Kidney glomerular epithelial cell (primary cell): ENCODE measurements around the gene TAGAP.

Experiments used
- DNase-seq: peaks from one replicate; lab custom pipeline; 2025; lab: John Stamatoyannopoulos, UW

Gene TAGAP

DNA sequence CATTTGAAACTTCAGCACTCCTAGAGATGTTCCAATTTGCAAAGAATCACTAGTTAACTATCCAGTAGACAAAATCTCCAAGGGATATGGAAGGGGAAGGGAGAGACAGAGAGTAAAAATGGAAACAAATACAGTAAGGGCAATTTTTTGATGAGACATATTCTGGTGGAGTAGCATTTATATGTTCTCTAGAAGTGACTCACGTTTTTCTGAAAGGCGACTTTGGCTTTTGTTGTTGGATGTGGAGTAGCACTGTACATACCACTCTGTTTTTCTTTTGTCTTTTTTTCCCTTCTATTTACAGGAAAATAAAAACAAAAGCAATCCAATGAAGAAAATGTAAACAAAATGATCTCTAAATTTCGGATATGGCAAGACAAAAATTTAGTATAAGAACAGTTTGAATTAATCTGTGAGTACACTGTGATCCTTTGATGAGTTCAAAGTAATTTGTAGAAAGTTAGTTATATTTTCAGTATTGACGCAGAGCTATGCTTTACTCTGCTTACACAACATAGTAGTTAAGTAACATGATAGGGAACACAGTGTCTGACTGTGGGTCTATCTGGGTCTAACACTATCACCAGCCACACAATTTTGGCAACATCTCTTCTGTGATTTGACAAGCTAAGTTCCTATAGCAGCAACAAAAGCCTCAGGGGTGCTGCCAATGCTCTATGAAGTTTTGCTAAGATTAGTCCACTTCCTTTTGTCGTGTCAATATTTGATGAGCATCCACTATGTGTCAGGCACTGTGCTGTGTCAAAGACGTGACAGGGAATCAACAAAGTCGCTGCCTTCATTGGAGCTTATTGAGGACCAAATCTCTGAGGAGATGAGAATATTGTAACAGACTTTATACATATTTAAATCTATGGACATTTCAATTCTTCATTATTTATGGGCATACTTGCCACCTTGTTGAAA lies 27.3 kb upstream of the TAGAP start:
- DNase-seq: no peak

DNA sequence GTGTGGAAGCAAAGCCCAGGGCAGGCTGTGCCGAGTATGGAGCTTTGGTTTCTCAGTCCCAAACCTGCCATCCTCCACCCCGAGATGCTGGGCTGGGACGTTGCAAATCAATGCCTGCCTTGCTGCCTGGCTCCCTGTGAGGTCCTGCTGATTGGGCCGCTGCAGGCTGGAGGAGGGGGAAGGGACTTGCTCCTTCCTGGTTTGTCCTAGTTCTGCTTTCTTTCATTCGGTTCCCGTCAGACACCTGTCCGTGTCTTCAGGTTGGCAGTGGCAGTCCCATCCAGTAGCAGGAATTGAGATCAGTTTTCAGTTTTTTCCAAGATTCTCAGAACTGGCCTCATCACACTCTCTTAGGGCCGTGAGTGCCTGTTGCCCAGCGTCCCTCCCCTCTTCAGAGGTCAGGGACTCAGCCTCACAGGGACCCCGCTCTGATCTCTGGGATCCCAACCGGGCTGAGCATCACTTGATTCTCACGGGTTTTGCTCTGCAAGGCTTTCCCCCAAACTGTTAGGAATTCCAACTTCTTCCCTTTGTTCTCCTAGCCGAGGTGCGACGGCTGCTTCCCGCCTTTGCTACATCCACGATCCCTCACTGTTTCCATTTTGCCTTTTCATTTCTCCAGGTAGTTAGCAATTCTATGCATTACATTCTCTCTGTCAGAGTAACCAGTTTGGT lies 24.2 kb upstream of the TAGAP start:
- no peak for DNase-seq

DNA sequence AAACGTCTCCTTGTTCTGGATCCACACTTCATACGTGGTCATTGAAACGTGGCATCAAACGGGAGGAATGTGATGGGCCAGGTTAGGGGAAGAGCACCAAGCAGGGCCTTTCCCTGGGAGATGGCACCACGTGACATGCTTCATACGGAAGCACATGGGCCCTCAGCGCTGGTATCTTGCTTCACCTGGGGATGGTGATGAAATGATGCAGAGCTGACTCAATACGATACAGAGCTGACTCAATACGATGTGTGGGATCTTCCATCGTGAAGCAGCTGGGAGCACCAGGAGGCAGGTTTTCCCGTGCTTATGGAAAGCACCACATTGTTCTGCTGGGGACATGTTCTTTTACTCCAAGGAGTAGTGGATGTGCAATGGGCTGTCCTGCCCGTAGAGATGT lies 22.5 kb upstream of the TAGAP start:
- DNase-seq: no peak

DNA sequence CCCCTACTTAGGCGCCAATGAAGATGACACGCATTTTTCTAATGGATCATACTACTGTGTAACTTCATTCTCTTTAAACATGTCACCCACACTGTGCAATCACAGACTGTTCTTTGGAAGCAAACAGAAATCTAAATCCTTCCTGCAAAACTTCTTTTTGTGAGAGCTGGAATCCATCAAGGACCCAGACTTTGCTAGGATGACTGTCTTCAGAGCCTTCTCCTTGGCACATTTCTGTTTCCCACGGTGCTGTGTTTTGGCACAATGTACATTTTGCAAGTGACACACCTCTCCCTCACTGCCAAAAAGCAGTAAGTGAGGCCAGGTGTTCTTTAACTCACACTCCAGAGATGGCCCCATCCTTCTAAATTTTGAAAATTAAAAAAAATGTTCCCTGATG lies 21.7 kb upstream of the TAGAP start:
- no peak for DNase-seq

DNA sequence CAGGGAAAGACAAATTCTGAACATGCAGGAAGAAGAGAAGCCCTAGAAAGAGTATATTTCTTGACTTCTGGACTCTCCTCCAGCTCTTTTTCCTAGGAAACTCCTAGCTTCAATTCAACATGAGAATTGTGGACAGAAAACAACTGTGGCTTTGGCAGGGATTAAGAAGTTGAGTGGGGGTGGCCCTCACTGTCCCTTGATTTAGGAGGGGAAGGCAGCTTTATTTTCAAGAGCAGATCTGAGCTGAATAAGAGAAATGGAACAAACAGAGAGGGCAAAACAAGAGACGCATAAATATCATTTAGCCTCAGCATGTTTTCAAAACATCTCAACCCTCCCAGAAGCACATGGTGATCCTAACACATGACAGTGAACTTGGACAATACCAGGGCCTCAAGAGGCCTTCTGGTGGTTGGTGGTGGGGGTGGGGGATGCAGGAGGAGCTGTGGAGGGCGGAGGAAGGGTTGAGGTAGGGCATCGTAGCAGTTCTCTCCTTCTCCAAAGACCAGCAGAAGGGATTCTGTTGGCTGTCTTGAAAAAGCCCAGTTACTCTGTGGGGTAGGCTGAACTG lies 21.1 kb upstream of the TAGAP start:
- DNase-seq: no peak

DNA sequence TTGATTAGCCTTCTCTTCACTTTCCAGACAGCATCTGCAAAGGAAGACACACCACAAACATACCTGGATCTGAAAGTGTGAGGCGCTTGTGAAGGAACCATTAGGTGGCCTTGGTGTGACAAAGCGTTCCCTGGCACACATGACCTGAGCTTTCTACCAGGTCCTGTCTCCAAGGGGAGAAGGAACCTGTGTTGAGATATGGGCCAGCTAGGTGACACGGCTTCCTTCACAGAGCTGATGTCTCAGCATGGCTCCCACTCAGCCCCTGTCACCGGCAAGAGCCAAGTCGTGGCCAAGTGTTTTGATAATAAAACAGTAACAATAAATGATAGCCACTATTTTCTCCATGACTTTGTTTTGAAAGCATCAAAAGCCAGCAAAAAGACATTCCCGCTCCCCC lies 20.3 kb upstream of the TAGAP start:
- no peak for DNase-seq

DNA sequence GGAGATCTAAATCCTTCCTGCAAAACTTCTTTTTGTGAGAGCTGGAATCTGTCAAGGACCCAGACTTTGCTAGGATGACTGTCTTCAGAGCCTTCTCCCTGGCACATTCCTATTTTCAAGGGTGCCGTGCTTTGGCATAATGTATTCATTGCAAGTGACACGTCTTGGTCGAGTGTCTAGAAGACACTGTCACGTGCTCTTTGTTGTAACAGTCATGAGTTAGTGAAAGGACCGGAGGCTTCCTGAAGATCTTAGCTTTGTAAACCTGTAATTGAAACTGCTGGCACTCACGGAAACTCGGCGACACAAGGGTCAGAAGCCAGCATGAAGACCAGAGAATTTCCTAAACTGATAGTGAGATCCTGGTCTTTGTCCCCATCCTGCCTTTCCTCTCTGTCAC lies 19.7 kb upstream of the TAGAP start:
- DNase-seq: no peak

DNA sequence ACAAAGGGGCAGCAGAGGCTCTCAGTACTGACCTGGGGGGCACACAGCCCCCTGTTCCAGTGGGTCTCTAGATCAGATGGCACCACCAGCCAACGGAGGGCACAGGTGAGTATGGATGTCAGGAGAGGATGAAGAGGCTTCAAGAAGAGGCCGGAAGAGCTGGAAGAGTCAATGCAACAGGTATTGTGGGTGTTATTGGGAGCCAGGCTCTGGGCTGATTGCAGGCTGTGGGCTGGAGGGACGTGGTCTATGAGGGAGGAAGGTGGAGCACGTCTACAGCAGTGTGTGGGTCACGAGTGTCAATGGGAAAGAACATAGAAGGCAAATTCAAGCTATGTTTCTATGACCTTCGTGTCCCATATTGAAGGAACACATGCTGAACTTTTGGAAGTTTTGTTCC lies 18.8 kb upstream of the TAGAP start:
- DNase-seq: no peak

DNA sequence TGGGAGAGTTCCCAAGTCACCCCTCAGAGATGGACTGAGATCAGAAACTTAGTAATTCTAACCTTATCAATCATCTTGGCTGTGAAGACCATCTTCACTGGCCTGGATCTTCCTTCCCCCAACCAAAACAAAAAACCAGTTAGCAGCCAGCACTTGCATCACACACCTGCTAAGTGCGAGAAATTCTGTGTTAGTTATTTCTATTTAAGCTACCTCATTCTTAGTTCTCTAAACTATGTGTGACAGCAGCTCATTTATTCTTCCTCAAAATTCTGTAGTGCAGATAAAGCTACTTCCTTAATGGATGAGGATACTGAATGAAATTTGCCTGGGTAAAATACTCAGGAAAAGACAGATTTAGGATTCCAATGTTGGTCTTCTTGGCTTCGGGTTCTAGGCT lies 18.2 kb upstream of the TAGAP start:
- no peak for DNase-seq

DNA sequence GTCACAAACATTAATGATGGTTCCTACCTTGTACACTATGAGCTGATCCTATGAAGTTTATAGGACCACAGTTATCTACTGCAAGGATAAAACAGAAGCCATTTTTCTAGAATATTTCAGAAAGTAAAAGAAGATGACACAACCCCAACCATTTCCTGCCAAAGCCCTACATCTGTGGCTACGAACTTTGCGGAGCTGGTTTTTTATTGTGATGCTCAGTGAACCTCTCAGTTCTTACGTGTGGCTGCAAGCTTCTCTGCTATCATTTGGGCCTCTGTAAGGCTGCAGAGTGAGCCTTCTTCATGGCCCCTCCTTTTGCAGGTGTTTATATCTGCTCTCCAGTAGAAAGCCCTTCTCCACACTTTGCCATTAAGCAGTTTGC lies 17.8 kb upstream of the TAGAP start:
- no peak for DNase-seq

DNA sequence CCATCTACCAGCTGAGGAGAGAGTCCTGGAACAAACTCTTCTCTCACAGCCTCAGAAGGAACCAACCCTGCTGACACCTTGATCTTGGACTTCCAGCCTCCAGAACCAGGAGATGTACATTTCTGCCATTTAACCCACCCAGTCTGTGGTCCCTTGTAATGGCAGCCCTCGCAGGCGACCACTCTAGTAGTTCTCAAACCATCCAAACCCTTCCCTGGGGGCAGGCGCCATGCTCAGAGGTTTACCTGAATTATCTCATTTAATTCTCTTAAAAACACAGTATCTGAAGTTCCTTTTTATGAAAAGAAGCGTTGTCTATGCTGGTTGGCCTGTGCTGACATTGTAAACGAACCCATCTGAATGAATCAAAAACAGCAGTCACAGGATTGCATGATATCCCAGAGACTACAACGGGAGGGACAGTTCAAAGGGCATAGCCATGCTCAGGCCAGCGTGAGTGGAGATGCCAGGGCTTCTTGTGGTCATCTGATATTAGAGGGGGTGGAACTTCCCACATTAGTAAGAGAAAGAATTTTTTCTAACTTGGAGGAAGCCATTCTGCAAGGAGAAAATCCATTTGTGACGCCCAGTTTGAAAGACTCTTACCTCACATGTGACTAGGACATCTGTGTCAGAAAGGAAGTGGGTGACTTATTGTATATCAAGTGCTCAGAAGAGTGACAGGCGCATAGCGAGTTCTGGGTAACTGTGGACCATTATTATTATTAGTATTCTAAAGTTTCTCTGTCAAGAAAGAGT lies 17.2 kb upstream of the TAGAP start:
- DNase-seq: no peak

DNA sequence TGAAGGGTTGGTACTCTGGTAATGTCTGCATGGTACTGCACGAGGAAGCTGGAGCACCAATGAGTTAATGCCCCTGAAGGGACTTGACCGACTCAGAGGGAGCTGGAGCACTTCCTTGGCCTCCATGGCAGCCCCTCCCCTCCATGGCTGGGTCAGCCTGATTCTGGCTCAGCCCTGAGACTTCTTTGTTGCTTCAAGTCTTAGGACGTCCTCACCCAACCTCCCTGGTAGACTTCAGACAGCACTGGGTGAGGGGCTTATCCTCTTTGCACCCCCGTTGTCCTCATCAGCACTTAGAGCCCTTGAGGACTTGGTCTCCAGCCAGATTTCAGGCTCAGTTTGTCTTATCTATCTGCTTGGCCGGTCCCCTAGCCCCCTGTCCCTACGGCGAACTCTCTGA lies 16.4 kb upstream of the TAGAP start:
- DNase-seq: no peak

DNA sequence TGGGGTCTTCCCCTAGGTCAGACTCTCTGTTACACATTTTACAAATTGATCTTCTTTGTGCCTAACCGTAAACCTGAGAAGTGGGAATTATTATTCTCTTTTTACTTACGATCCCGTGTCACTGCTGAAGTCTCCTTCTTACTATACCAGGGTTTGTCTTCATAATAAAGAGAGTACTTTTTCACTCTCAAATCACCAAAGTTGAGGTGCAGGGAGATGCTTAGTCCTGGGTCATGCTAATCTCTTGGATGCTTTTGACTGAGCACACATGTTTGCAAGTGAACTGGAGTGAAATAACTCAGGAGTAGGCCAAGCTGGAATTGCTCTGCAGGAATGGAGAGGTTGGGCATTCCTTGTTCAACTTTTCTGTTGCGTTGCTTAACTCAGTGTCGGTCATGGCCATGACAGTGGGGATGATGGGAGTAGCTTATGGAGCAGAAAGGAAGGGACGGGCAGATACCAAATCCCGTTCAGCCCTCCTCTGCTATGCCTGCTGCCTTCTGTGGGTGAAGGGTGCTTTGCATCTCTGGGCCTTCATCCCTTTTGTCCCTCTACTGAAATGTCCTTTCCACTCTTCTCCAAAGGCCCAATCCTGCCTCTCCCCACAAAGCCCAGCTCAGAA lies 15.2 kb upstream of the TAGAP start:
- no peak for DNase-seq

DNA sequence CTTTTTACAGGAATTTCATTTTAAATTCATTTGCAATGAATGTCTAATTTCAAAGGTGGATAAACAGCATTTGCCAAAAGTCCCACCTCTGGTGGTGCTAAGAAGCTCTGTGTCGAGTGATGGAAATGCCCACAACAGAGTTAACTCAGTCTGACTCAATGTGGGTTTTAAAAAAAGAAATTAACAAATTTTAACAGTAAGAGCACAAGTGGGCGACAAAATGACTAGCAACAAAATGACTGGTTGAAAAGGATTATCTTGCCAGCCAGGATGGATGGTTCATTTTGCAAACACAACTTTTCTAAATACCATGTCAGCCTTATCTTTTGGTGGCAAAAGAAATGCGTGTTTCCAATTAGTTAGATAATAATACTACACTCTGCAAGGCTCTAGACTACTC lies 14.3 kb upstream of the TAGAP start:
- DNase-seq: no peak

DNA sequence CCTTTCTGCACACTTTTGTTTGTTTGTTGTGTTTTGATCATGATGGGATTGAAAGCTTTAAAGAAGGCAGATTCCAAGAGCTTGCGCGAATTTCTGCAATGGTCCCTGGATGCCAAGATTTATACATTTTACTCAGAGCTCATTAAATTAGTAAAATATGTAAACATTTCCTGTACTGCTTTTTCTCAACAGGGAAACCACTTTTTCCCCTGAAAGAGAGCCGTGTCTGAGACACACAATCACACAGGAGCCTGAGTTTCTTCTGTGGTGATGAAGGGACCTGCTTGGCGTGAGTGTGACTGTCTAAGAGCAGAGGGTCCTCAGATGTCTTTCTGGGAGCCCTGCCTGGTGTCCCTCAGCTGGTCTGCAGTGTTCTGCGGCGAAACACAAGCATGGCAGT lies 12.1 kb upstream of the TAGAP start:
- DNase-seq: no peak

DNA sequence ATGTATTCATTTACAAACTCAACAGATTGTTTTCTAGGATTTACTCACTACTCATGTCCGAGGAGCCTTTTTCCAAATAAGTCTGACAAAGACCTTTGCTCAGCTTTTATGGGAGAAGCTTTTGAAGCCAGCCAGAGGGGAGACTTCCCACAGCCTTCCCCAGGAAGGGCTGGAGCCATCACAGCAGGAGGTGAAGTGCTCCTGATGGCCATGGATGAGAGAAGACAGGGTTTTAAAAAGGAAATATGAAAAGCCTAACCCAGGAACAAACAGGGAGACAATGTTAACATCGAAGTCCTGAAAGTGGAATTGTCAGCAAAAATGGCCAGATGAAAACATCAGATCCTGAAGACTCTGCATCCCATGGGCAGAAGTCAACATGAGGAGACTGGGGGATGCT lies 11.6 kb upstream of the TAGAP start:
- DNase-seq: no peak

DNA sequence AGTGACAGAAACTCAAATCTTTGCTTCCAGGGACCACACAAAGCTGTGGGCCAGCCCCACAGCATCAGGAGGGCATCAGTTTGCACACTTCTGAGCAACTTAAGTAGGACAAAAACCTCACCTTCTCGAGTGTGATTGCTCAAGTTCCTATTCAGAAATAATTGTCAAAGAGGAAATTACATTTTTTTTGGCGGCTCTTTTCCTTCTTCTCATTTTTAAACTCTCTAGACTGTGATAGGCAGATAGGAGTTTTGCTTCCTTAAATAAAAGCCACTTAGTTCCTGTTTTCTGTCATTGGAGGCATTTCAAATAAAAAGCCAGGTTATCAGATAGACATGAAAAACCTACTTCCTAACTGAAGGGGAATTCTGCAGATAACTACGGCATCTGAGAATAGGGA lies 11.2 kb upstream of the TAGAP start:
- DNase-seq: no peak

DNA sequence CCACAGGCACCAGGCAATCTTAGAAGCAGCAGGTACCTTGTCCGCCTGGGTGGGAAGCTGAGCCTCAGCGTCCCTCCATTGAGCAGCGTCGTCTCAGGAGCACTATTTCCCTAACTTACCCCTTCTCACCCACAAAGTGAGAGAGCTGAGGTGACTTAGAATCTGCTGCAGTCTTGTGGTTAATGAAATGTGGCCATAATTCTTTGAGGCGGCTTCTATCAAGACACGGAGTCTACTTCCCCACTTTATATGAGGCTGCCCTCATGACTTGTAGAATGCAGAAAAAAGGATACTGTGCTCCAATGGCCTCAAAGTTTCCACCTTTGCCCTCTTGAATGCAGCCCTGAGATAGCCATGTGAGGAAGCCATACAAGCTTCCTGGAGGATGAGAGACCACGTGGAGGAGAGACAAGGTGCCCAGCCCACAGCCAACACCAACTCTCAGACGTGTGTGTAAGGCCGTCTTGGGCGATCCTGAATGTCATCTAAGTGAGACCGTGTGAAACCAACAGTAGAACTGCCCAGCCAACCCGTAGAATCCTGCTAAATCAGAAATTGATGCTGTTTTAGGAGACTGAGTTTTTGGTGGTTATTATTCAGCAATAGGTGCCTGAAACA lies 9.1 kb upstream of the TAGAP start:
- no peak for DNase-seq

DNA sequence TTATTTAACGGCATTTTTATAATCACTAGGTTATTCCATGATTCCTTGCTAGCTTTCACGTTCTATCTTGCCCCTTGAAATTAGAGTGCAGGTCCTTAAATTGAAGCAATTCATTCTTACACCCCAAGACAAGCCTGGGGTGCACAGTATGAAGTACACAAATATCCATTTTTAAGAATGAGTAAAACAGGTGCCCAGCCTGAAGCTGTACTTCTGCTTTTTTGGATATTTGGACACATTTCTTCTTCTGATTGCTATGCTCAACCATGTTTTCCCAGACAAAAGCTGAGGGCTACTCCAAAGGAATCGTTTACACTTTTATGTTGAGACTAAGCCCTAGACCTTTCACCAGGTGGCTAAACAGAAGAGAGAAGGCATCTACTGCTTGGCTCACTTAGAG lies 7.9 kb upstream of the TAGAP start:
- no peak for DNase-seq

DNA sequence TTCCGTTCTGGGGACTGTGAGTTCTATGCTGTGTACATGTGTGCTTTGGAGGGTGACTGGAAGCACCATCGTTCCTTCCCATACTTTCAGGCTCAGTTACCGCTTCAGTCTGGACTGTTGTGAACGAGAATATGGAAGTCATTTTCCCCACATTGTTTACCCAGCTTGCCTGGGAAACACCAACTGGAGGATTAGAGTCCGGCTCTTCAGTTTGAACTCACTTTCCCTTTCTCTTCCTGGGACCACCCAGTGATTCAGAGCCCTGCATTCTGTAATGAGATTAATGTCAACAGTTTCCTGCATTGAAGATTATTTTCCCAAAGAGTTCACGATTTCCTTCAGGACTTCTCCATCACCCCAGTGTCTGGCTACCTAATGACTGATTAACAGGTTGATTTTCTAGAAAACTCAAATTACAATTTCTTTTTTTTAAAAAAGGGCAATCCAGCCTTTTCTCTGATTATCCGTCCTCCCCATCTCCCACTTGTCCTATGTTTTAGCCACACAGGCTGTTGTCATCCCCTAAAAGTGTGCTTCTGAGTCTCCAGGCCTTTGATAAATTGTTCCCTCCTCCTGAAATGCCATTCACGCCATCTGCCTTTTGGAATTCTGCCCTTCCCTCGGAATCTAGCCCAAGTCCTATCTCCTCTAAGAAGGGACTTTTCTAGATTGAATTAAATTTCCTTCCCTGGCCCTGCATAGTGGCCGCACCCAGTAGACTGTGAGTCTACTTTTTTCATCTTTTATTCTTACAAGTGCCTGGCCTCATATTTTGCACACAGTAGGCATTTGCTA lies 3.3 kb upstream of the TAGAP start:
- DNase-seq: no peak

DNA sequence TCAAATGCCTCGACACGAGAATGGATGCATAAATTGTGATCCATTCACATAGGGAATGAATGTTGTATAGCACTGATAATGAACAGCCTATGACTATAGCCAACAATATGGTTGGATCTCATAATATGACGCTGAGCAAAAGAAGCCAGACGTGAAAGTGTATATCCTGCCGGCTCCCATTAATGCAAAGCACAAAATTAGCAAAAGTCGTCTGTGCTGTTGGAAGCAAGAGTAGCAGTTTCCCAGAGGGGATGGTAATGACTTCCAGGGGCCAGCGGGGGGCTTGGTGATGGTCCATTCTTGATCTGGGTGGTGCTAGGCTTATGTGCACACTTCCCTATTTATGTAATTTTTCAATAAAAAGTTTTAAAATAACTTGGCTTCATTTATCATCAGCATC lies 1.0 kb upstream of the TAGAP start:
- no peak for DNase-seq
